Myocyte (in vitro differentiated cells): ENCODE measurements around the gene CPSF6. TPM values are rescaled to one million over a fixed set of nuclear protein-coding genes. Genes with fewer than 3 reads are reported as not detected.
A peak's percentile ranks its signal among the peaks of the same experiment; 100 is the strongest.
"Not testable (repeated sequence)": the region's sequence is repeated elsewhere in the genome, so short reads cannot be mapped to it uniquely, and the experiment has no call there.

ENCODE experiments used
- DNase-seq: peaks from one replicate; pipeline ENCODE4 v3.0.0-alpha.2; 2012; ENCODE audit warnings: low read depth
- polyA plus RNA-seq: library from polyadenylated mRNA; unstranded; fragments of >200 nt; gene quantifications from one replicate; pipeline ENCODE4 v1.2.1, GENCODE V29; 2012; ENCODE audit warnings: missing spikeins
- total RNA-seq: library from RNA; depleted of rRNA; stranded (reverse); fragments of >200 nt; gene quantifications from 2 replicates; pipeline ENCODE4 v1.2.3, GENCODE V29; 2014

Gene CPSF6, protein sequence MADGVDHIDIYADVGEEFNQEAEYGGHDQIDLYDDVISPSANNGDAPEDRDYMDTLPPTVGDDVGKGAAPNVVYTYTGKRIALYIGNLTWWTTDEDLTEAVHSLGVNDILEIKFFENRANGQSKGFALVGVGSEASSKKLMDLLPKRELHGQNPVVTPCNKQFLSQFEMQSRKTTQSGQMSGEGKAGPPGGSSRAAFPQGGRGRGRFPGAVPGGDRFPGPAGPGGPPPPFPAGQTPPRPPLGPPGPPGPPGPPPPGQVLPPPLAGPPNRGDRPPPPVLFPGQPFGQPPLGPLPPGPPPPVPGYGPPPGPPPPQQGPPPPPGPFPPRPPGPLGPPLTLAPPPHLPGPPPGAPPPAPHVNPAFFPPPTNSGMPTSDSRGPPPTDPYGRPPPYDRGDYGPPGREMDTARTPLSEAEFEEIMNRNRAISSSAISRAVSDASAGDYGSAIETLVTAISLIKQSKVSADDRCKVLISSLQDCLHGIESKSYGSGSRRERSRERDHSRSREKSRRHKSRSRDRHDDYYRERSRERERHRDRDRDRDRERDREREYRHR
- 22.0 and 23.4 TPM in 2 replicates for total RNA-seq
- 34.5 TPM for polyA plus RNA-seq

- DNase-seq: peak; percentile 94
Measured at GRCh38 chr12:69239352-69239921, at the start of gene CPSF6. TSS of gene CPSF6 (plus strand) at chr12:69239569. CDS start at chr12:69239647, 78 bp downstream.

DNA sequence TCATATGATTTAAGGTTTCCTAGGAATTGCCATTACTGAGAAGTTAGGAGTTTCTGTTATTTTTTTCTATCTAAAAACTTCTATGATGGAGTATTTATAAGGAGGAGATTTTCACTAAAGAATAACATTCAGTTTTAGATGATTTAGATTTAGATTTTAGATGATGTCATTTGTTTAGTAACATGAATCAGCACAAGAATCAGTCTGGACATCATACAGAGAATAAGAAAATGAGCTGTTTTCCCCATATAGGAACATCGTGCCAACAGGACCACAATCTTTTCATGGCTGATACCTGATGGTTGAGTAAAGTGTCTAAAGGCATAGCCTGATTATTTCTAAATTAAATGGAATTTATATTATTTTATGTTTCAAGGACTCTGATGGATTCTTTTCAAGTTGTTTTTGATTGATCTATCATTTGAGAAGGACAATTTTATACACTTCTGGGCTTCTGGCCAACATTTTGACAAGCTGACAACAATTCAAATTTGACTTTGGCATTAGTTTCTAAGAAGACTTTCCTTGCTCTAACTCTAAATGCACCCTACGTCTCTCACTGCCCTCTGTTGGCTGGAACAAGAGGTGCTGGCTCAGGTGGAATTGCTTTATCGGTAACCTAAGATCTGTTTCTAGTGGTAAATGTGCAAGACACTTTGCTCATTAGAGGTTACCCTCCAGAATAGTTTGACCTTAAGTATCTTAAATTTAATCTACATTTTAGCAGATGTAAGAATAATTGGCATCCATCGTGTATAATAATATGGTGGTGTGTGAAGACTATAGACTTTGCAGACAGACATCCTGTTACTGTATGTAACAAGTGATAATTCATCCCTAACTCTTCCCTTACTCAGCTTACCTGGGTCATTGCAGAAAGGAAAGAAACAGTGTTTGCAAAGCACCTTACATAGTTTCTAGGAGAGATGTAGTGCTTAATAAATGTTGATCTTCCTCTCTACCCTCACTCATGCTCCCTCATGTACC lies 42.8 kb upstream of the CPSF6 start:
- peak; percentile 18 for DNase-seq

GRCh38 chr12:69199976-69200375 lies 39.4 kb upstream of the CPSF6 start:
- not testable (repeated sequence) for DNase-seq

DNA sequence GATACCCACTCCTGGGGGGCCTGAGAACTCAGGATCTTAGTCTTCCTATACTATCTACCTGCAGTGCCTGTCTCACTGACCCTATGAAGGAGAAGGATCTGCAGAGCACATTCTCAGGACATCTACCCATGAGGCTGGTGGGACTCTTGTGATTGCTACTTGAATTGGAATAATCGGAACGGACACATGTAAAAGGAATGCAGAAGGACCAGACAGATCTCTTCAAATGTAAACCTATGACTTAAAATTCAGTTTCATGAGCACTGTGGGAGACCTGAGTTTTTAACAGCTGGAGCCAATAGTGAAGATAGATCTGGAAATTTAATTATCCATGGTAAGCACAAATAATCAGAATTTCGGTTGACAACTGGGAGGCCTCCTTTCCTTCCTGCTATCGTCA lies 35.2 kb upstream of the CPSF6 start:
- DNase-seq: no peak

GRCh38 chr12:69210661-69211060 lies 28.7 kb upstream of the CPSF6 start:
- DNase-seq: no peak

DNA sequence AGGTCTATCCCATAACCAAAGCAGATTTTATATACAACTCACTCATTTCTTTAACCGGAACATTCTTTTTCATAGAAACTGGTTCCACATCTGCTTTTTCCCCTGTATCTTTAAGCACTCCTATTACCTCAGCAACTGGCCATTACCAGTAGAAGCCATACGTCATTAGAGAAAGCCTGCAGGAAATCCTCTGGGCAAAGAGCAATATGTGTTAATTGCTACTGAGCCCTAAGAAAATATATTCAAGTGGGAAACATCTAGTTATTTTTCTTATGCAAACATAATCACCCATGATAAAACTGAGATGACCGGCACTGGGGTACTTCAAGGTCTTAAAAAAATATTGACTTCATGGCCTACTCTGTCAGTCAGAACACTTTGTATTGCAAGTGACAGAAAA lies 28.2 kb upstream of the CPSF6 start:
- DNase-seq: no peak

DNA sequence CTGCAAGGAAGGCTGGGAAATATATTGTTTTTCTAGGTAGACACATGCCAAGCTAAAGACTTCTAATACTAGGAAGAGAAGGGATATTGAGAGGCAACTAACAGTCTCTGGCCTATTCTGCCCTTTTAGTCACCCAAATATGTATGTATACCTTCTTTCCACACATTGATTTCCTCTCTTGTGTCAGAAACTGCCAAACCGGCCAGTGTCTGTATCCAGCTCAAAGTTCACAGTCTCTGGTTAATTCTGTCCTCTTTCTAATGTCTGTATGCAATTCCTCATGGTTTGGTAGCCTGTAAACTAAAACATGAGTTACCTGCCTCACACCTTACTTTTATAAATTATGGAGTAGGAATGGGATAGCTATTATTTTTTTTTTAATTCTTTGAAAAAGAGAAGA lies 25.2 kb upstream of the CPSF6 start:
- no peak for DNase-seq

GRCh38 chr12:69225251-69225910 lies 14.0 kb upstream of the CPSF6 start:
- no peak for DNase-seq

GRCh38 chr12:69231479-69231878 lies 7.9 kb upstream of the CPSF6 start:
- no peak for DNase-seq

GRCh38 chr12:69238589-69239351 lies 599 bp upstream of the CPSF6 start:
- DNase-seq: no peak

DNA sequence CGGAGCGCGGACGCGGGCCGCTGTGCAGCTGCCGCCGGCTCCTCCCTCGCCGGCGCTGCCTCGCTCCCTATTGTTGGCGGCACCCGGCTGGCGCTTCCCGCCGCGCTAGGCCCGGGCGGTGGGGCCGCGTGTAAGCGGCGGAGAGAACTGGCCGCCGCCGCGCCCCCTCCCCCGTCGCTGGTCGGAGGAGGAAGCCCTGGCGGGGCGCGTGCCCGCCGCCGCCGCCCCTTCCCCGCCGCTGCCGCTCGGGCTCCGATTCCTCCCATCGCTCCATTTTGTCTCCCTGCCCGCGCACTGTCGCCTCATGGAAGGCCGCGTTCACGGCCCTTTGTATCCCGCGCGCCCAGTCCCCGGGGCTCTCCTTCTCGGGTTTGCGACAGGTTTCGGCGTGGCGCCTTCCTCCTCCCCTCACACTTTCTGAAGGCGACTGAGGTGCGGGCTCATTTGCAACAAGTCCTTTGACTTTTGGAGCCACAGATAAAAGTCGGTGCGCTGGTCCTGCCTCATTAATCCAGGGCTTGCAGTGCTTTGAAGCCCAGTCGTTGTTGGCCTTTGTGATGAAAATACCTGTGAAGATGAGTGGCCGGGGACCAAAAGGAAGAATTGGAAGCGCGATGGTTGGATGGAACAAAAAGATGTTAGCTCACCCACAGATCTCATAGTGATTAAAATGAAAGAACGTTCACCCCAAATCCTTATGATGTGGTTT lies 707 bp downstream of the CPSF6 start:
- peak; percentile 41 for DNase-seq

DNA sequence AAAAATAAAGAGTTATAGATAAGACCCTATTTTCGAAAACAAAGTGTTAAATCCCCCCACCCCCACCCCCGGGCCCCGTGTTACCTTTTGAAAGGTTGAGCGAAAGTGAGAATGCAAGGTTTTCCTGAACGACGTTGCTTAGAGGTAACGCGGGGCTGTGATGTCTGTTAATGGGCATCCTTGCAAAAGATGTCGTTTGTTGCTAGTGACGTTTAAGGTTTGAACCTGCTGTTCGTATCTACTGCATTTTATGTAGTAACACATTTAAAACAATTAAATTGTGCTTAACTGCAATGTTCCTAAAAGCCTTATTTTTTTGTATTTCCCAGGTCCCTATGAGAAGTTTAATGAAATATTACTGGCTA lies 1.2 kb downstream of the CPSF6 start:
- DNase-seq: no peak

DNA sequence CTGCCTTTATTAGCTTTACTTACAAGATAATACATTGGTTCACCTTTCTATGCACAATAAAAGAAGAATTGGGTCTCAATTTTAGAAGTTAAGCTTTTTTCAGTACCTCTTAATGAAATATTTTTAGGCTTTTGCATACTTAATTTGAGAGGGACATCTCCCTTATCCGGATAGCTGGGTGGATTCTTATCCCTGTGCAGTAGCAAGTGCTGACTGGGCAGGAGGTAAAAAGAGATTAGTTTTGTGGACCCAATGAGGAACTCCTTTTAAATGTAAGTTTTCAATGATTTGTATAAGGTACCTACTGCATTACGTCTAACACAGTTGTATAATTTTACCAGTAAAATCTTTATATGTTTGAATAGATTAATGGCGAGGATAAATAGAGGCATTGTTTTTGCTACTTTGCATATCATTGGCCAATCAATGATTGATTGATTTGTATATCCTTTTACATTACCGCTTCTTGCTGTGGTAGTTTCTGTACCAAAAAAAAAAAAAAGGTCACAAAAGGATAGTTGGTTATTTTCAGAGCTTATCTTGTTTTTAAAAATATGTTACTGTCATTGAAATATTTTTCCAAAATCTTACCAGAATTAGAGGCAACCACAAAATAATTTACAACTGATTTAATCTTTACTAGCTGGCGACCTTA lies 2.2 kb downstream of the CPSF6 start:
- DNase-seq: no peak

DNA sequence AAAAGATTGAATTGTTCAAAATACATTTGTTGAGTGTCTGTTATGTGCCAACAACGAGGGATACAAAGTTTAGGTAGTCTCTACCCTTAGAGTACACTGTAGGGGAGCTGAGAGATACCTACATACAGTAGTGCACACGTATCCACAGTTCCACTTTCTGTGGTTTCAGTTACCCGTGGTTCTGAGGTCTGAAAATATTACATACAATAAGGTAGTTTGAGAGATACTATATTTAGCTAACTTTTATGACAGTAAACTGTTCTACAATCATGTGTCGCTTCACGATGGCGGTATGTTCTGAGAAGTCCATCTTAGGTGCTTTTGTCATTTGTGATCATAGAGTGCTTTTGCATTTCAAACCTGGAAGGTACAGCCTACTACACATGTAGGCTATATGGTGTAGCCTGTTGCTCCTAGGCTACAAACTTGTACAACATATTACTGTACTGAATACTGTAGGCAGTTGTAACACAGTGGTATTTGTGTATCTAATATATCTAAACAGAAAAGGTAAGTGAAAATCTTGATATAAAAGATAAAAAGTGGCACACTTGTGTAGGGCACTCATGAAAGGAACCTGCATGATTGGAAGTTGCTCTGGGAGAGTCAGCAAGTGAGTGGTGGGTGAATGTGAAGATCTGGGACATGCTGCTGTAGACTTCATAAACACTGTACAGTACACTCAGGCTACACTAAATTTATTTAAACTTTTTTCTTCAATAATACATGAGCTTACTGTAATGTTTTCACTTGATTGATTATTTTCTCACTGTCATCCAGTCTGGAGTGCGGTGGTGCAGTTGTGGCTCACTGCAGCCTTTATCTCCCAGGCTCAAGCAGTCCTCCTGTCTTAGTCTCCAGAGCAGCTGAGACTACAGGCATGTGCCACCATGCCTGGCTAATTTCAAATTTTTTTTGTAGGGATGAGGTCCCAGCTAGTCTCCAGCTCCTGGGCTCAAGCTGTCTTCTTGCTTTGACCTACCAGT lies 4.0 kb downstream of the CPSF6 start:
- DNase-seq: no peak

DNA sequence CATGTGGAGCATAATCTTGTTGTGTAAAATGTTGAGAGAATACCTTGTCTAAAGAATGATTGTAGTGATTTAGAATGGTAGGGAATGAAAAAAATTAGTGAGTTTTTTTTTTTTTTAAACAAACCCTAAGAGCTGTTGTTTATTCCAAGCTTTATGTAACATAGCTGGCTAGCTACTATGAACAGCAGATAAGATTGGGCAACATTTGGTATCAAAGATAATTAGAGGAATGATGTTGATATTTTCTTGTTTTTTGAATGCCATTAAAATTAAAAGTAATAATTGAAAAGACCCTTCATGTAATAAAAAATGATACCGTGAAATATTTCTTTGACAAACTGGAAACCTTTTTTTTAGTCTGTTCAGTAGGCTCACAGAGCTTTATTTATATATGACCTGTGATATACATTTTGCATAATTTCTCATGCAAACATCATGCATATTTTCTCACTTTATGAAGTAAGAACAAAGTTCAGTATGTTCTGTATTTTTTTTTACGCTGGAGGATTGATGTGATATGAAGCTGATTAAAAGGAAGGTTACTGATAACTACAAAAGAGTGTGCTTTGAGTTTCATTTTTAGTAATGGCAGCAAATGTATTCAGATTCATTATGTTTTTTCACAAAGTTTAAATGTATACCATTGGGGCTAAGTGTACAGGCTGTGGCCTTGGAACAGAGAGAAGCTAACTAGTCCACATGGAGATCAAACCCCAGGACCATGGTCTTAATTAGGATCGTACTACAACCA lies 8.1 kb downstream of the CPSF6 start:
- DNase-seq: no peak

DNA sequence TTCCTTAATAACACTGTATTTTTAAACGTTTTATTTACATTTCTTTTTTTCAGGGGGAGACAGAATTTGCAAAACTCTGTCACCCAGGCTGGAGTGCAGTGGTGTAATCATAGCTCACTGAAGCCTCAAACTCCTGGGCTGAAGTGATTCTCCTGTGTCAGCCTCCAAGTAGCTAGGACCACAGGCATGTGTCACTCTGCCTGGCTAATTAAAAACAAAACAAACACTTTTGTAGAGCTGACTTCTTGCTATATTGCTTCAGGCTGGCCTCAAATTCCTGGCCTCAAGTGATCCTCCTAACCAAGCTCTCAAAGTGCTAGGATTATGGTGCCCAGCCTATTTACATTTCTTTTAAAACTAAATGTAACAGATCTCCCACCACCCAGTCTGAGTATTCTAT lies 12.7 kb downstream of the CPSF6 start:
- DNase-seq: peak; percentile 26

- peak; percentile 41 for DNase-seq
Measured at GRCh38 chr12:69254046-69254445, 14.7 kb downstream of the CPSF6 start.
